GM23338 (cell line): ENCODE results near the gene ZBTB12. TPM values are rescaled to one million over a fixed set of nuclear protein-coding genes. Genes with fewer than 3 reads are reported as not detected.

Experiments used
- polyA plus RNA-seq: library from polyadenylated mRNA; unstranded; fragments of >200 nt; fragmentation: Nextera tagmentation; extraction: Ambion mirVana; gene quantifications from 2 replicates; pipeline ENCODE4 v1.2.1, GENCODE V29; 2016
- small RNA-seq: library from RNA; depleted of rRNA; stranded (forward); fragments of <200 nt; gene quantifications from one replicate; pipeline ENCODE3, GENCODE V24; 2014; ENCODE audit warnings: low replicate concordance
- total RNA-seq: library from RNA; depleted of rRNA; stranded (reverse); fragments of >200 nt; shearing (Covaris generic); gene quantifications from 2 replicates; pipeline ENCODE4 v1.2.3, GENCODE V29; 2014; rRNA removed

ZBTB12 gene
- total and polyA plus RNA-seq, 2 experiments from 2014 or later = 0.18 to 14.4 TPM

Small RNA genes lying within 50 kb of the gene (small RNA-seq; reads per million reads assigned to genes)
- not detected for gene AL645922.1

Other genes starting within 250 kb of the ZBTB12 start
Only the 30 nearest of the 37 such genes appear.
- 1.1 TPM in 1 of 2 replicates, not detected in the other for gene LY6G5C, start 221.0 kb downstream of the ZBTB12 start, total RNA-seq
- 2.1 TPM in 2 replicates for gene LY6G5C, start 221.0 kb downstream of the ZBTB12 start, polyA plus RNA-seq
- gene ABHD16A, start 198.8 kb downstream of the ZBTB12 start, total RNA-seq = 29.7 and 37.0 TPM in 2 replicates
- gene ABHD16A, start 198.8 kb downstream of the ZBTB12 start, polyA plus RNA-seq = 25.9 and 26.9 TPM in 2 replicates
- gene LY6G6F, start 195.2 kb downstream of the ZBTB12 start, total RNA-seq = not detected in 2 replicates
- not detected in 2 replicates for gene LY6G6F, start 195.2 kb downstream of the ZBTB12 start, polyA plus RNA-seq
- gene LY6G6D, start 186.7 kb downstream of the ZBTB12 start, total RNA-seq = not detected in 2 replicates
- not detected in 2 replicates for gene LY6G6D, start 186.7 kb downstream of the ZBTB12 start, polyA plus RNA-seq
- gene LY6G6C, start 180.3 kb downstream of the ZBTB12 start, total RNA-seq = not detected in 2 replicates
- 0.23 TPM in 1 of 2 replicates, not detected in the other for gene LY6G6C, start 180.3 kb downstream of the ZBTB12 start, polyA plus RNA-seq
- gene MPIG6B, start 178.7 kb downstream of the ZBTB12 start, total RNA-seq = not detected in 2 replicates
- 0.12 and 0.13 TPM in 2 replicates for gene MPIG6B, start 178.7 kb downstream of the ZBTB12 start, polyA plus RNA-seq
- gene DDAH2, start 172.8 kb downstream of the ZBTB12 start, total RNA-seq = 58.7 and 62.2 TPM in 2 replicates
- 65.0 and 65.1 TPM in 2 replicates for gene DDAH2, start 172.8 kb downstream of the ZBTB12 start, polyA plus RNA-seq
- 226 and 269 TPM in 2 replicates for gene CLIC1, start 165.6 kb downstream of the ZBTB12 start, total RNA-seq
- gene CLIC1, start 165.6 kb downstream of the ZBTB12 start, polyA plus RNA-seq = 269 and 296 TPM in 2 replicates
- 23.9 and 27.2 TPM in 2 replicates for gene MSH5, start 162.1 kb downstream of the ZBTB12 start, total RNA-seq
- 12.1 and 12.8 TPM in 2 replicates for gene MSH5, start 162.1 kb downstream of the ZBTB12 start, polyA plus RNA-seq
- gene SAPCD1, start 139.4 kb downstream of the ZBTB12 start, total RNA-seq = 3.9 TPM in 1 of 2 replicates, not detected in the other
- gene SAPCD1, start 139.4 kb downstream of the ZBTB12 start, polyA plus RNA-seq = 4.5 and 5.0 TPM in 2 replicates
- 0.07 and 0.12 TPM in 2 replicates for gene VWA7, start 124.8 kb downstream of the ZBTB12 start, total RNA-seq
- 0.36 and 0.75 TPM in 2 replicates for gene VWA7, start 124.8 kb downstream of the ZBTB12 start, polyA plus RNA-seq
- gene VARS1, start 106.3 kb downstream of the ZBTB12 start, total RNA-seq = 137 and 153 TPM in 2 replicates
- gene VARS1, start 106.3 kb downstream of the ZBTB12 start, polyA plus RNA-seq = 66.0 and 71.2 TPM in 2 replicates
- 93.5 and 106 TPM in 2 replicates for gene LSM2, start 95.1 kb downstream of the ZBTB12 start, total RNA-seq
- gene LSM2, start 95.1 kb downstream of the ZBTB12 start, polyA plus RNA-seq = 140 and 143 TPM in 2 replicates
- gene HSPA1L, start 86.8 kb downstream of the ZBTB12 start, total RNA-seq = 0.50 and 0.83 TPM in 2 replicates
- gene HSPA1L, start 86.8 kb downstream of the ZBTB12 start, polyA plus RNA-seq = 0.44 and 0.49 TPM in 2 replicates
- gene HSPA1A, start 86.5 kb downstream of the ZBTB12 start, total RNA-seq = 57.1 and 58.3 TPM in 2 replicates
- 36.1 and 39.1 TPM in 2 replicates for gene HSPA1A, start 86.5 kb downstream of the ZBTB12 start, polyA plus RNA-seq
- 102 and 113 TPM in 2 replicates for gene HSPA1B, start 74.3 kb downstream of the ZBTB12 start, total RNA-seq
- gene HSPA1B, start 74.3 kb downstream of the ZBTB12 start, polyA plus RNA-seq = 25.9 and 31.7 TPM in 2 replicates
- gene NEU1, start 39.3 kb downstream of the ZBTB12 start, total RNA-seq = 41.1 and 47.4 TPM in 2 replicates
- gene NEU1, start 39.3 kb downstream of the ZBTB12 start, polyA plus RNA-seq = 31.4 and 32.3 TPM in 2 replicates
- 3.7 and 4.6 TPM in 2 replicates for gene SLC44A4, start 23.1 kb downstream of the ZBTB12 start, total RNA-seq
- gene SLC44A4, start 23.1 kb downstream of the ZBTB12 start, polyA plus RNA-seq = 1.1 and 1.2 TPM in 2 replicates
- 184 and 193 TPM in 2 replicates for gene EHMT2, start 4.4 kb downstream of the ZBTB12 start, total RNA-seq
- 112 and 113 TPM in 2 replicates for gene EHMT2, start 4.4 kb downstream of the ZBTB12 start, polyA plus RNA-seq
- gene C2, start 25.6 kb upstream of the ZBTB12 start, total RNA-seq = 1.7 and 2.4 TPM in 2 replicates
- 0.16 and 0.23 TPM in 2 replicates for gene C2, start 25.6 kb upstream of the ZBTB12 start, polyA plus RNA-seq
- not detected in 2 replicates for gene CFB, start 44.0 kb upstream of the ZBTB12 start, total RNA-seq
- 0.86 TPM in 1 of 2 replicates, not detected in the other for gene CFB, start 44.0 kb upstream of the ZBTB12 start, polyA plus RNA-seq
- 64.0 and 69.0 TPM in 2 replicates for gene NELFE, start 56.9 kb upstream of the ZBTB12 start, total RNA-seq
- gene NELFE, start 56.9 kb upstream of the ZBTB12 start, polyA plus RNA-seq = 86.0 and 93.4 TPM in 2 replicates
- gene SKIC2, start 57.1 kb upstream of the ZBTB12 start, total RNA-seq = 47.2 and 50.2 TPM in 2 replicates
- 21.6 and 24.5 TPM in 2 replicates for gene SKIC2, start 57.1 kb upstream of the ZBTB12 start, polyA plus RNA-seq
- gene DXO, start 70.1 kb upstream of the ZBTB12 start, total RNA-seq = 12.1 and 19.7 TPM in 2 replicates
- 15.6 and 16.2 TPM in 2 replicates for gene DXO, start 70.1 kb upstream of the ZBTB12 start, polyA plus RNA-seq
- gene C4A, start 80.0 kb upstream of the ZBTB12 start, total RNA-seq = 0.97 and 2.4 TPM in 2 replicates
- gene C4A, start 80.0 kb upstream of the ZBTB12 start, polyA plus RNA-seq = 0.48 TPM in 1 of 2 replicates, not detected in the other
- gene C4B, start 112.7 kb upstream of the ZBTB12 start, total RNA-seq = 0.39 TPM in 1 of 2 replicates, not detected in the other
- 0.19 and 0.57 TPM in 2 replicates for gene C4B, start 112.7 kb upstream of the ZBTB12 start, polyA plus RNA-seq
- not detected in 2 replicates for gene CYP21A2, start 136.3 kb upstream of the ZBTB12 start, total RNA-seq
- gene CYP21A2, start 136.3 kb upstream of the ZBTB12 start, polyA plus RNA-seq = 0.10 TPM in 1 of 2 replicates, not detected in the other
- 3.4 and 6.0 TPM in 2 replicates for gene TNXB, start 207.3 kb upstream of the ZBTB12 start, total RNA-seq
- gene TNXB, start 207.3 kb upstream of the ZBTB12 start, polyA plus RNA-seq = 1.1 and 2.0 TPM in 2 replicates
- 21.7 and 24.9 TPM in 2 replicates for gene ATF6B, start 226.2 kb upstream of the ZBTB12 start, total RNA-seq
- 25.9 and 26.1 TPM in 2 replicates for gene ATF6B, start 226.2 kb upstream of the ZBTB12 start, polyA plus RNA-seq
- 6.4 and 7.5 TPM in 2 replicates for gene FKBPL, start 228.2 kb upstream of the ZBTB12 start, total RNA-seq
- gene FKBPL, start 228.2 kb upstream of the ZBTB12 start, polyA plus RNA-seq = 7.6 and 9.6 TPM in 2 replicates